Activated CD8-positive, alpha-beta memory T cell treated with anti-CD3 and anti-CD28 coated beads for 24 hours (primary cell): ENCODE measurements around the gene USE1.

ENCODE experiments used
- DNase-seq: peaks from one replicate; pipeline ENCODE4 v3.0.0-alpha.2; 2020

The USE1 gene

GRCh38 chr19:17205237-17206140 is 9.7 kb upstream of the USE1 start:
- DNase-seq = peak; percentile 75

DNA sequence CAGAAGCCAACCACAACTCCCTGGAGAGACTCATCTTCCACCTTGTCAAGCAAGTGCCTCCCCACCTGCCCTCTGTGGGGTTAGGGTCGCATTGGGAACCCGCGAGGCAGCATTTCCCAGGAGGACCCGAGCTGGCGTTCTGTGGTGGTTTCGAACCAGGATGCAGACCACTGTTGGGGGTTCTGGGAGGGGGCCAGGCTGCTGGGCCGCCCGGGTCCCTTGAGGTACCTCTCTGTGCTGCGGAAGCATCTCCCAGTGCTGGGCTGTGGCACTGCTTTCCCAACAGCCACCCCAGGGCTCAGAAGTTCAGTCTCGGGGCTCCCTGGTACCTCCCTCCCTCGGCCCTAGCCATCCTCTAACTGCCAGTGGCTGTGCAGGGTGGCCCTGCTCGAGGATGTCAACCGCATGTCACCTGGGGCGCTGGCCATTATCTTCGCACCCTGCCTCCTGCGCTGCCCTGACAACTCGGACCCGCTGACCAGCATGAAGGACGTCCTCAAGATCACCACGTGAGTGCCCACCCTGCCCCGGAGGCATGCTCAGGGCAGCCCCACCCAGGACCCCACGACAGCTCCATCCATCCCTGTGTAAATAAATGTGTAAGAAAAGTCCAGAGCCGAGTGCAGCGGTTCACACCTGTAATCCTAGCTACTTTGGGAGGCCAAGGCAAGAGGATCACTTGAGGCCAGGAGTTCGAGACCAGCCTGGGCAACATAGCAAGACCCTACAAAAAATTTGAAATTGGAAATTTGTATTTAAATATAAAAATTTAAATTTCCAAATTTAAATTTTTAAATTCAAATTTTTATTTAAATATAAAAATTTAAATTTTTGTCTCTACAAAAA is 8.2 kb upstream of the USE1 start:
- DNase-seq = no peak

DNA sequence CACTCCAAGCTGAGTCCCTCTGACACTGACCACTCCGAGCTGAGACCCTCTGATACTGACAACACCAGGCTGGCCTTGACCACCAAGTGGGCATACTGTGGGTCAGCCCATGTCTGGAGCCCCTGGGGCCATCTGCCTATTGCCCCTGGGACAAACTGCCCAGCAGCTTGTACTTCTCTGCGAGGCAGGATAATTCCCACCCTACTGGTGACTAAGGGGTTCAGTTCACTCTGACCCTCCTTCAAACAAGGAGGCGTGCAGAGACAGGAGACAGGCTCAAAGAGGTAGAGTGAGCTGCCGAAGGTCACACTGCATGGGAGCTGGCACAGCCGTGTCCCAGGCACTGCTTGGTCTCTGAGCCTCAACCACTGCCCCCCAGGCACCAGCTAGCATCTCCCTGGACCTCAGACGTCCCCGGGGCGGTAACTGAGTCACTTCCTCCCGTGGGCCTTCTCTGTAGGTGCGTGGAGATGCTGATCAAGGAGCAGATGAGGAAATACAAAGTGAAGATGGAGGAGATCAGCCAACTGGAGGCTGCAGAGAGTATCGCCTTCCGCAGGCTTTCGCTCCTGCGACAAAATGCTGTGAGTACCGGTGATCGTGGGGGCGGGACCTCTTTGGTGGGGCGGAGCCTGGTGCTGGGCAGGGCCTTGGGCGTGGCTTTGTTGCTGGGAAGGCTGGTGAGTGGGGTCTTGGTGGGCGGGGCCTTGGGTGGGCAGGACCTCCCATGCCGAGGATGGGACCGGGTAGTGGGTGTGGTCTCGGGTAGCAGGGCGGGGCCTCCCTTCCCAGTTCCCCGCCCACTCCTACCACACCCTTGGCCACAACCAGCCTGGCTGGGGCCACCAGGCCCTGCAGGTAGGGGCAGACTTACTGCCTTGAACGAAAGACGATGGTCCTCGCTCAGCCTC is 5.8 kb upstream of the USE1 start:
- DNase-seq = peak; percentile 75

DNA sequence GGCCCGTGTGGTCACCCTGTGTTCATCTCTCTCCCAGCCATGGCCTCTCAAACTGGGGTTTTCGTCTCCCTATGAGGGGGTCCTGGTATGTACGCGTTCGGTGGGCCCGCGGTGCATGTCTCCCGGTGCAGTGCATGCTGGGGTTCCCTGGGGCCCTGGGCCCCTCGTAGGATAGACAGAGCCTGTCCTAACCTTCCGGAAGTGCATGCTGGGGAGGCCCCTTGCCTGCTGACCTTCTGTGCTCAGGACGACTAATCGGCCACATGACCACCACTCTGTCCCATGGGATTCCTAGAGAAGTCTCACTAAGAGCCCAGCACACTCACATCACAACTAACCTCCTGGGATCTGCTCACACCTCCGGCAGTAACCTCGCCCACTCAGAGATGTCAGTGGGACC is 4.9 kb upstream of the USE1 start:
- no peak for DNase-seq

- DNase-seq = no peak
These were observed 3.4 kb upstream of the USE1 start for GRCh38 chr19:17211547-17212446.

DNA sequence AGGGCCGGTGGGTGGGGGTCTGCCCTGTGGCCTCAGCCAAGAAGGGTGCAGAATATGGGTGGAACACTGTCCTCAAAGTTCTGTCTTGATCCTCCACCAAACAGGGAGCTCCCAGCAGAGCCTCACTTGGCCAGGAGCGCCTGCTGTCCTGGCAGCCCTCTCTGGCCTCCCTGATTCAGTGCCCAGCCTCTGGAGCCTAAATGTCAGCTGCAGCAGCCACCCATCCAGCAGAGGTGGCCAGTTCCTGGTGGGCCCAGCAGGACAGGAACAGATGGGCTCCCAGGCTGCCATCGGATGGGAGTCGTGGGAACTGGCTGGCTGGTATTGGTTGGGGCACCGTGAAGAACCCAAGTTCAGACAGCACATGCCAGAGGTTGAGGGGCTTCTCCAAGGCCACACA is 1.8 kb upstream of the USE1 start:
- no peak for DNase-seq

- no peak for DNase-seq
These were observed 540 bp upstream of the USE1 start for GRCh38 chr19:17214508-17215126.

DNA sequence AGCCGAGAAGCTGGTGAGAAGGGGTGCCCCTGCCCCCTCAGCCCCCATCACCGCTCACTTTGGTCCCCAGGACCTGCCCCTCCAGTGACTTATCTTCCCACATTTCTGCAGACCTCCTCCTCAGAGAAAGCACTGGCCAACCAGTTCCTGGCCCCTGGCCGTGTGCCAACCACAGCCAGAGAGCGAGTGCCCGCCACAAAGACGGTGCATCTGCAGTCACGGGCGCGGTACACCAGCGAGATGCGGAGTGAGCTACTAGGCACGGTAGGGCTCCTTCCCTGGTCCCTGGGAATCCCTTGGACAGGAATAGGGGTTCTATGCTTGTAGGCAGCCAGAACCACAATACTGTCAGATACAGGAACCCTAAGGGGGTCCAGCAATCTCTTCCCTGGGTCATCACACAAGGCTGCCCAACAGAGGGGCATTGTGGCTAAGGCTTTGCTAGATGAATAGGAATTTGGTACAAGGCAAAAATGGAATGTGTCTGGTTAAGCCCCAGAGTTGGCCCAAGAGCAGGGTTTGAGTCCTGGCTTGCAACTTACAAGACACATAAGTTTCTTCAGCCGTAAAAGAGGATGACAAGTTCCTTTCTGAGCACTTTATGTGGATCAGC is 1.0 kb downstream of the USE1 start:
- no peak for DNase-seq

DNA sequence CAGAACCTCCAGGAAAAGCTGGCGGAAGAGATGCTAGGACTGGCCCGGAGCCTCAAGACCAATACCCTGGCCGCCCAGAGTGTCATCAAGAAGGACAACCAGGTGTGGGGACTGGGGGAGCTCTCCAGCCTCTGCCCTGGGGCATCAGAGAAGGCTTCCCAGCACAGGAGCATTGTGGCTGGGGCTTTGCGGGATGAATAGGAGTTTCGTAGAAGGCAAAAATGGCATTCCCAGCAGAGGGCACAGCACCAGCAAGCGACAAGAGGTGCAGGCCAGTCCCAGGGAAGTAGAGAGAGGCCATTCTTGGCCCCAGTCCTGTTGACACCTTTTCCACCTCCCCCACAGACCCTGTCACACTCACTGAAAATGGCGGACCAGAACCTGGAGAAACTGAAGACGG is 4.1 kb downstream of the USE1 start:
- no peak for DNase-seq

- no peak for DNase-seq
These were observed 5.1 kb downstream of the USE1 start for GRCh38 chr19:17220207-17220758.

DNA sequence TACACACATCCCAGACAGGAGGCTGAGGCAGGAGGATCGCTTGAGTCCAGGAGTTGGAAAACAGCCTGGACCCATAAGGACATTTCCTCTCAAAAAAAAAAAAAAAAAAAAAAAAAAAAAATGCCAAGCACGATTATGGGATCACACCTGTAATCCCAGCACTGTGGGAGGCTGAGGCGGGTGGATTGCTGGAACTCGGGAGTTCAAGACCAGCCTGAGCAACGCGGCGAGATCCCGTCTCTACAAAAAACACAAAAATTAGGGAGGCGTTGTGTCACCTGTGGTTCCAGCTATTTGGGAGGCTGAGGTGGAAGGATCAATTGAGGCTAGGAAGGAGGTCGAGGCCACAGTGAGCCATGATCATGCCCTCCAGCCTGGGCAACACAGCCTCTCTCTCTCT is 9.9 kb downstream of the USE1 start:
- DNase-seq = no peak

- peak; percentile 98 for DNase-seq
These were observed 11.1 kb downstream of the USE1 start, which contains the start of gene OCEL1 for GRCh38 chr19:17226002-17226933. TSS of gene OCEL1 (plus strand) at chr19:17226226. CDS start at chr19:17226248, 22 bp downstream.

- DNase-seq = no peak
These were observed 12.7 kb downstream of the USE1 start for GRCh38 chr19:17227798-17228367.

DNA sequence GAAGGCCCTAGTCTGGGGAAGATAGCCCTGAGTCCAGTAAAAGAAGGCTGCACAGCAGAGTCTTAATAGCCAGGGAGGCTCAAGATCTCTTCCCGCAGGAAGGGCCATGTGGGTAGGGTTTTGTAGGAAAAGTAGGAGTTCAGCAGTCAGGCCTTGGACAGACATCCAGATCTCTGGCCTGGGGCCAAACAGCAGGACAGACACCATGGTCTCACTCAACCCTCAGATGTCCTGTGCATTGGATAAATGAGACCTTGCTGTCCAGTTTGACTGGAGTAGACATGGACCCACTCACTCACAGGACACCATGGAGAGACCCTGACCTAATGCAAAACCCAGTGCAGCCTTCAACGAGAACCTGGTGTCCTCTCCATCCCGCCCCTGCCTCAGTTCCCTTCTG is 14.7 kb downstream of the USE1 start:
- DNase-seq = no peak

- DNase-seq = no peak
These were observed 17.1 kb downstream of the USE1 start for GRCh38 chr19:17232258-17232657.

DNA sequence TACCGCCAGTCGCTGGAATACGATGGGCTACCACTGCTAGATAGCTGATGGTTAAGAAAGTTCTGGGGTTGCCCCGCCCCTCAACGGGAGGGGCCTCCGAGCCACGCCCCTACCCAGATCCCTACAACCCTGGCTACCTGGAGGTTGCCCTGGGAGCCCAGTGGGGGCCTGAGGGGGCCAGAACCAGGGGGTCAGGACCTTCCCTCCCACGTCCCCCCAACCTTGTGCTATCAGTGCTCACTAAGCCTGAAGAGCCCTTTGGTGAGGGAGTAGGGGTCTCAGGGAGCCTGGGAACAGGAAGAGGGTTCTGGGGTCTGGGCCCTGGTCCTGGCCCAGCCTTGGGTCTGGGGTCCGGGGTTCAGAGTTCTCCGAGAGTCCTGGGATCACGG is 19.7 kb downstream of the USE1 start:
- no peak for DNase-seq

DNA sequence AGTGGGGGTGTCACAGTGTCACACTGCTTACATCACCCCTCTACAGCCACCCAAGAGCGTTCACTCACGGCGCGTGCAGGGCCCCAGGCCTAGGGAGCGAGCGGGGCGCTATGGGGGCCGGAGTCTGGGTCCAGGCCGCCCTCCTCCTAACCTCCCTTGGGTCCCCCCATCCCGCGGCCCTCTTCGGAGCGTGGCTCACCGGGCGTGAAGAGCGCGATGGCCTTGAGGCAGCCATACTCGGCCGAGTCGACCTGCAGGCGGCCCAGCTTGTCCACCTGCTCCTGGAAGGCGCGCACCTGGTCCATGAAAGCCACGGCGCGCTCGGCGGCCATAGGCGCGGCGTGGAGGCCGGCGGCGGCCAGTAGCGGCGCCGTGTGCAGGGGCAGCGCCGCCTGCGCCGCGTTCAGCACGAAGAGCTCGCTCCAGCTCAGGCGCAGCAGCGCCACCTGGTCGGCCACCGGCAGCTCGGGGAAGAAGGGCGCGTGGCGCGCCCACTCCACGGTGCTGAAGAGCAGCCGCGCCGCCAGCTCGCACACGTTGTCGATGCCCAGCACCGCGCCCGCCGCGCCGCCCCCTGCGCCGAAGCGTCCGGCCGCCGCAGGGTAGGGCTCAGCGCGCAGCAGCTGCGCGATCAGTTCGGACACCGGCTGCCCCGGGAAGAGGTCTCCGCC is 20.3 kb downstream of the USE1 start:
- DNase-seq = peak; percentile 87
